Hematopoietic multipotent progenitor cell treated with erythropoietin and hydrocortisone succinate and interleukin-3 and kit ligand, for 4 days (in vitro differentiated cells): Measurements from ENCODE around the gene HBEGF.

Experiments
- DNase-seq: peaks from one replicate; pipeline ENCODE4 v3.0.0-alpha.2; 2015

HBEGF gene

GRCh38 chr5:140331638-140332037 is 14.8 kb downstream of the HBEGF start:
- DNase-seq = no peak

GRCh38 chr5:140329739-140330481 is 16.5 kb downstream of the HBEGF start:
- no peak for DNase-seq

GRCh38 chr5:140328036-140328764 is 18.2 kb downstream of the HBEGF start:
- DNase-seq = no peak

- DNase-seq = no peak
These were observed 18.8 kb downstream of the HBEGF start for GRCh38 chr5:140327589-140327988.

GRCh38 chr5:140325486-140325885 is 20.9 kb downstream of the HBEGF start:
- DNase-seq = no peak

GRCh38 chr5:140324617-140325241 is 21.7 kb downstream of the HBEGF start:
- no peak for DNase-seq

GRCh38 chr5:140324041-140324600 is 22.3 kb downstream of the HBEGF start:
- no peak for DNase-seq

GRCh38 chr5:140322751-140323731 is 23.4 kb downstream of the HBEGF start:
- DNase-seq = no peak

GRCh38 chr5:140321796-140322195 is 24.6 kb downstream of the HBEGF start:
- DNase-seq = peak; percentile 37

GRCh38 chr5:140319833-140320232 is 26.6 kb downstream of the HBEGF start:
- DNase-seq = peak; percentile 43

- DNase-seq = no peak
These were observed 27.6 kb downstream of the HBEGF start for GRCh38 chr5:140318792-140319191.

- DNase-seq = no peak
These were observed 28.5 kb downstream of the HBEGF start for GRCh38 chr5:140317859-140318258.

- DNase-seq = no peak
These were observed 33.6 kb downstream of the HBEGF start for GRCh38 chr5:140312791-140313189.

- DNase-seq = peak; percentile 23
These were observed 34.2 kb downstream of the HBEGF start for GRCh38 chr5:140312067-140312790.

- DNase-seq = no peak
These were observed 35.4 kb downstream of the HBEGF start for GRCh38 chr5:140311011-140311467.

GRCh38 chr5:140310434-140310833 is 36.0 kb downstream of the HBEGF start:
- no peak for DNase-seq

- no peak for DNase-seq
These were observed 36.6 kb downstream of the HBEGF start for GRCh38 chr5:140309706-140310249.

GRCh38 chr5:140305471-140305870 is 40.9 kb downstream of the HBEGF start:
- no peak for DNase-seq

- DNase-seq = no peak
These were observed 42.4 kb downstream of the HBEGF start for GRCh38 chr5:140303966-140304365.

- peak; percentile 99 for DNase-seq
These were observed 43.4 kb downstream of the HBEGF start, which contains the start of gene PFDN1 for GRCh38 chr5:140302786-140303639. Gene PFDN1 (minus strand): TSS chr5:140303101. CDS start chr5:140303073, 28 bp downstream.
